HG03354 (cell line): ENCODE data around the gene COMMD9.
"Not testable (repeated sequence)": the region's sequence is repeated elsewhere in the genome, so short reads cannot be mapped to it uniquely, and the experiment has no call there.

ENCODE experiments used
- ATAC-seq: cut with Tn5 transposase; IDR thresholded peaks from one replicate; pipeline ENCODE4 v1.9.1; 2021; ENCODE audit warnings: mild to moderate bottlenecking; ENCODE audit not compliant: unreplicated experiment, poor library complexity, severe bottlenecking

The COMMD9 gene

GRCh38 chr11:36289226-36289852, at the start of gene COMMD9:
Gene COMMD9 (minus strand): TSS chr11:36289424. CDS start chr11:36289412, 12 bp downstream.
- ATAC-seq = peak; percentile 99

GRCh38 chr11:36333897-36334296, 44.7 kb upstream of the COMMD9 start:
- ATAC-seq = no peak

GRCh38 chr11:36333468-36333867, 44.2 kb upstream of the COMMD9 start:
- ATAC-seq = no peak

GRCh38 chr11:36330411-36330810, 41.2 kb upstream of the COMMD9 start:
- ATAC-seq = no peak

GRCh38 chr11:36328966-36329673, 39.9 kb upstream of the COMMD9 start:
- ATAC-seq = no peak

- ATAC-seq = peak; percentile 75
Measured at GRCh38 chr11:36326524-36327419, 37.5 kb upstream of the COMMD9 start.

GRCh38 chr11:36325403-36325802, 36.2 kb upstream of the COMMD9 start:
- ATAC-seq = not testable (repeated sequence)

GRCh38 chr11:36324956-36325355, 35.7 kb upstream of the COMMD9 start:
- not testable (repeated sequence) for ATAC-seq

- ATAC-seq = no peak
Measured at GRCh38 chr11:36317992-36318391, 28.8 kb upstream of the COMMD9 start.

- ATAC-seq = no peak
Measured at GRCh38 chr11:36316049-36316448, 26.8 kb upstream of the COMMD9 start.

- ATAC-seq = no peak
Measured at GRCh38 chr11:36314434-36314767, 25.2 kb upstream of the COMMD9 start.

- peak; percentile 91 for ATAC-seq
Measured at GRCh38 chr11:36313750-36314433, 24.7 kb upstream of the COMMD9 start.

- ATAC-seq = no peak
Measured at GRCh38 chr11:36312611-36313472, 23.6 kb upstream of the COMMD9 start.

- ATAC-seq = no peak
Measured at GRCh38 chr11:36311926-36312595, 22.8 kb upstream of the COMMD9 start.

- ATAC-seq = no peak
Measured at GRCh38 chr11:36309779-36310178, 20.6 kb upstream of the COMMD9 start.

GRCh38 chr11:36308577-36308976, 19.4 kb upstream of the COMMD9 start:
- no peak for ATAC-seq

- peak; percentile 62 for ATAC-seq
Measured at GRCh38 chr11:36306888-36307287, 17.7 kb upstream of the COMMD9 start.

- ATAC-seq = no peak
Measured at GRCh38 chr11:36305047-36305446, 15.8 kb upstream of the COMMD9 start.

GRCh38 chr11:36304351-36304750, 15.1 kb upstream of the COMMD9 start:
- ATAC-seq = no peak
